Ovary (tissue), 3 donors: ENCODE measurements around the gene CEP57L1.

Experiments used
- CTCF ChIP-seq, 3 donors: fragments of 450-650 bp in 2 of 3; fragments of 200-600 bp in 1 of 3; IDR thresholded peaks; one replicate each; pipeline versions ENCODE4 v1.5.1 to v1.8.0; 2016 to 2022; ENCODE audit warnings: antibody characterized with exemption in 3 of 3, mild to moderate bottlenecking in 1 of 3
- EP300 ChIP-seq: sonication (generic); formaldehyde crosslinking; IDR thresholded peaks from one replicate; pipeline ENCODE4 v1.6.1; 2017; ENCODE audit warnings: antibody characterized with exemption
- POLR2A ChIP-seq: fragments of 450-650 bp; IDR thresholded peaks from one replicate; pipeline ENCODE4 v1.6.1; 2017; ENCODE audit warnings: antibody characterized with exemption, mild to moderate bottlenecking, moderate library complexity
- donor health status: DM: no; HTN: no; CAD: no.

- TF ChIP-seq CTCF (IDR thresholded peaks at IDR 0.05) (no peak), POLR2A (no peak), EP300 (no peak)
Observed at GRCh38 chr6:109081026-109081425, 14.3 kb upstream of the CEP57L1 start.
